ENCODE measurements around the gene HPSE.
"Not testable (repeated sequence)": the region's sequence is repeated elsewhere in the genome, so short reads cannot be mapped to it uniquely, and the experiment has no call there.

Gene HPSE

GRCh38 chr4:83288381-83288780, 46.3 kb downstream of the HPSE start:
- H3K4me1 ChIP-seq (ENCODE audit: control insufficient read depth in 2 of 2, insufficient read depth in 2 of 2, low read length in 2 of 2) = peaks cover 7 to 11% of the 10 kb centered on the region in 2 donors
- not testable (repeated sequence) for H3K36me3 ChIP-seq (ENCODE audit: control insufficient read depth in 2 of 2, insufficient read depth in 2 of 2, low read length in 2 of 2); H3K27ac ChIP-seq (ENCODE audit: low read depth in 2 of 2, low read length in 2 of 2); H3K9ac ChIP-seq (ENCODE audit: low read depth in 1 of 2, low read length in 2 of 2); H3K27me3 ChIP-seq (ENCODE audit: control insufficient read depth in 2 of 2, insufficient read depth in 2 of 2, low read length in 2 of 2); H3K4me3 ChIP-seq (ENCODE audit: low read length in 2 of 2); H3K9me3 ChIP-seq (ENCODE audit: control insufficient read depth in 2 of 2, low read length in 2 of 2)

- no peaks in the 10 kb centered on the region for H3K36me3 ChIP-seq (ENCODE audit: control insufficient read depth in 2 of 2, insufficient read depth in 2 of 2, low read length in 2 of 2)
- peaks cover 8 to 22% of the 10 kb centered on the region in 2 donors for H3K4me1 ChIP-seq (ENCODE audit: control insufficient read depth in 2 of 2, insufficient read depth in 2 of 2, low read length in 2 of 2)
- no peaks in the 10 kb centered on the region for H3K9me3 ChIP-seq (ENCODE audit: control insufficient read depth in 2 of 2, low read length in 2 of 2)
- peak overlapping the region; percentile 97 for H3K27ac ChIP-seq (ENCODE audit: low read depth in 2 of 2, low read length in 2 of 2)
- H3K4me3 ChIP-seq (ENCODE audit: low read length in 2 of 2) = peak overlapping the region; percentile 70 to 86
- peak overlapping the region; percentile 69 to 95 for H3K9ac ChIP-seq (ENCODE audit: low read depth in 1 of 2, low read length in 2 of 2)
- H3K27me3 ChIP-seq (ENCODE audit: control insufficient read depth in 2 of 2, insufficient read depth in 2 of 2, low read length in 2 of 2) = no peaks in the 10 kb centered on the region
Measured at GRCh38 chr4:83285055-83285407, 49.6 kb downstream of the HPSE start.

- peak within 1 kb of the TSS; percentile 69 to 95 for H3K9ac ChIP-seq (ENCODE audit: low read depth in 1 of 2, low read length in 2 of 2)
- H3K36me3 ChIP-seq (ENCODE audit: control insufficient read depth in 2 of 2, insufficient read depth in 2 of 2, low read length in 2 of 2) = no peaks in the 10 kb centered on the region
- peaks cover 8 to 18% of the 10 kb centered on the region in 2 donors for H3K4me1 ChIP-seq (ENCODE audit: control insufficient read depth in 2 of 2, insufficient read depth in 2 of 2, low read length in 2 of 2)
- no peaks in the 10 kb centered on the region for H3K9me3 ChIP-seq (ENCODE audit: control insufficient read depth in 2 of 2, low read length in 2 of 2)
- H3K4me3 ChIP-seq (ENCODE audit: low read length in 2 of 2) = peak within 1 kb of the TSS; percentile 70 to 86
- no peaks in the 10 kb centered on the region for H3K27me3 ChIP-seq (ENCODE audit: control insufficient read depth in 2 of 2, insufficient read depth in 2 of 2, low read length in 2 of 2)
- H3K27ac ChIP-seq (ENCODE audit: low read depth in 2 of 2, low read length in 2 of 2) = peak within 1 kb of the TSS; percentile 97
Measured at GRCh38 chr4:83284193-83285054, 50.2 kb downstream of the HPSE start, which contains the start of gene COQ2. Gene COQ2 (minus strand): TSS chr4:83284798. CDS start chr4:83284764, 34 bp downstream.

- H3K9ac ChIP-seq (ENCODE audit: low read depth in 1 of 2, low read length in 2 of 2) = no peak overlapping the region
- H3K4me1 ChIP-seq (ENCODE audit: control insufficient read depth in 2 of 2, insufficient read depth in 2 of 2, low read length in 2 of 2) = peaks cover 8 to 18% of the 10 kb centered on the region in 2 donors
- H3K27me3 ChIP-seq (ENCODE audit: control insufficient read depth in 2 of 2, insufficient read depth in 2 of 2, low read length in 2 of 2) = no peaks in the 10 kb centered on the region
- H3K27ac ChIP-seq (ENCODE audit: low read depth in 2 of 2, low read length in 2 of 2) = no peak overlapping the region
- no peaks in the 10 kb centered on the region for H3K9me3 ChIP-seq (ENCODE audit: control insufficient read depth in 2 of 2, low read length in 2 of 2)
- no peaks in the 10 kb centered on the region for H3K36me3 ChIP-seq (ENCODE audit: control insufficient read depth in 2 of 2, insufficient read depth in 2 of 2, low read length in 2 of 2)
- peak overlapping the region in 1 of 2 donors; percentile 86 for H3K4me3 ChIP-seq (ENCODE audit: low read length in 2 of 2)
Measured at GRCh38 chr4:83283181-83283580, 51.5 kb downstream of the HPSE start.

- H3K9me3 ChIP-seq (ENCODE audit: control insufficient read depth in 2 of 2, low read length in 2 of 2) = no peaks in the 10 kb centered on the region
- no peak overlapping the region for H3K4me3 ChIP-seq (ENCODE audit: low read length in 2 of 2)
- no peaks in the 10 kb centered on the region for H3K27me3 ChIP-seq (ENCODE audit: control insufficient read depth in 2 of 2, insufficient read depth in 2 of 2, low read length in 2 of 2)
- H3K27ac ChIP-seq (ENCODE audit: low read depth in 2 of 2, low read length in 2 of 2) = no peak overlapping the region
- H3K9ac ChIP-seq (ENCODE audit: low read depth in 1 of 2, low read length in 2 of 2) = no peak overlapping the region
- peaks cover 8 to 18% of the 10 kb centered on the region in 2 donors for H3K4me1 ChIP-seq (ENCODE audit: control insufficient read depth in 2 of 2, insufficient read depth in 2 of 2, low read length in 2 of 2)
- peaks cover 2% of the 10 kb centered on the region in 2 donors for H3K36me3 ChIP-seq (ENCODE audit: control insufficient read depth in 2 of 2, insufficient read depth in 2 of 2, low read length in 2 of 2)
Measured at GRCh38 chr4:83282049-83282535, 52.6 kb downstream of the HPSE start.

GRCh38 chr4:83281307-83281706, 53.3 kb downstream of the HPSE start:
- Histone ChIP-seq H3K9ac (ENCODE audit: low read depth in 1 of 2, low read length in 2 of 2) (no peak overlapping the region), H3K27ac (ENCODE audit: low read depth in 2 of 2, low read length in 2 of 2) (no peak overlapping the region), H3K4me3 (ENCODE audit: low read length in 2 of 2) (no peak overlapping the region), H3K9me3 (ENCODE audit: control insufficient read depth in 2 of 2, low read length in 2 of 2) (no peaks in the 10 kb centered on the region), H3K36me3 (ENCODE audit: control insufficient read depth in 2 of 2, insufficient read depth in 2 of 2, low read length in 2 of 2) (peaks cover 5 to 7% of the 10 kb centered on the region in 2 donors), H3K4me1 (ENCODE audit: control insufficient read depth in 2 of 2, insufficient read depth in 2 of 2, low read length in 2 of 2) (peaks cover 8 to 18% of the 10 kb centered on the region in 2 donors), H3K27me3 (ENCODE audit: control insufficient read depth in 2 of 2, insufficient read depth in 2 of 2, low read length in 2 of 2) (no peaks in the 10 kb centered on the region)

- Histone ChIP-seq H3K36me3 (ENCODE audit: control insufficient read depth in 2 of 2, insufficient read depth in 2 of 2, low read length in 2 of 2) (peaks cover 8 to 9% of the 10 kb centered on the region in 2 donors), H3K4me1 (ENCODE audit: control insufficient read depth in 2 of 2, insufficient read depth in 2 of 2, low read length in 2 of 2) (no peaks in the 10 kb centered on the region), H3K27me3 (ENCODE audit: control insufficient read depth in 2 of 2, insufficient read depth in 2 of 2, low read length in 2 of 2) (no peaks in the 10 kb centered on the region), H3K9ac (ENCODE audit: low read depth in 1 of 2, low read length in 2 of 2) (no peak overlapping the region), H3K27ac (ENCODE audit: low read depth in 2 of 2, low read length in 2 of 2) (no peak overlapping the region), H3K4me3 (ENCODE audit: low read length in 2 of 2) (no peak overlapping the region), H3K9me3 (ENCODE audit: control insufficient read depth in 2 of 2, low read length in 2 of 2) (no peaks in the 10 kb centered on the region)
Measured at GRCh38 chr4:83276299-83277040, 58.2 kb downstream of the HPSE start.

- not testable (repeated sequence) for H3K9me3 ChIP-seq (ENCODE audit: control insufficient read depth in 2 of 2, low read length in 2 of 2); H3K27me3 ChIP-seq (ENCODE audit: control insufficient read depth in 2 of 2, insufficient read depth in 2 of 2, low read length in 2 of 2); H3K27ac ChIP-seq (ENCODE audit: low read depth in 2 of 2, low read length in 2 of 2); H3K4me3 ChIP-seq (ENCODE audit: low read length in 2 of 2); H3K4me1 ChIP-seq (ENCODE audit: control insufficient read depth in 2 of 2, insufficient read depth in 2 of 2, low read length in 2 of 2); H3K9ac ChIP-seq (ENCODE audit: low read depth in 1 of 2, low read length in 2 of 2)
- peaks cover 9 to 19% of the 10 kb centered on the region in 2 donors for H3K36me3 ChIP-seq (ENCODE audit: control insufficient read depth in 2 of 2, insufficient read depth in 2 of 2, low read length in 2 of 2)
Measured at GRCh38 chr4:83273926-83274325, 60.7 kb downstream of the HPSE start.

- Histone ChIP-seq H3K27ac (ENCODE audit: low read depth in 2 of 2, low read length in 2 of 2) (no peak overlapping the region), H3K9ac (ENCODE audit: low read depth in 1 of 2, low read length in 2 of 2) (no peak overlapping the region), H3K4me3 (ENCODE audit: low read length in 2 of 2) (no peak overlapping the region), H3K9me3 (ENCODE audit: control insufficient read depth in 2 of 2, low read length in 2 of 2) (no peaks in the 10 kb centered on the region), H3K4me1 (ENCODE audit: control insufficient read depth in 2 of 2, insufficient read depth in 2 of 2, low read length in 2 of 2) (no peaks in the 10 kb centered on the region), H3K36me3 (ENCODE audit: control insufficient read depth in 2 of 2, insufficient read depth in 2 of 2, low read length in 2 of 2) (peaks cover 15 to 19% of the 10 kb centered on the region in 2 donors), H3K27me3 (ENCODE audit: control insufficient read depth in 2 of 2, insufficient read depth in 2 of 2, low read length in 2 of 2) (no peaks in the 10 kb centered on the region)
Measured at GRCh38 chr4:83272900-83273299, 61.7 kb downstream of the HPSE start.

- Histone ChIP-seq H3K36me3 (ENCODE audit: control insufficient read depth in 2 of 2, insufficient read depth in 2 of 2, low read length in 2 of 2) (peaks cover 13 to 20% of the 10 kb centered on the region in 2 donors), H3K9ac (ENCODE audit: low read depth in 1 of 2, low read length in 2 of 2) (no peak overlapping the region), H3K4me3 (ENCODE audit: low read length in 2 of 2) (no peak overlapping the region), H3K27me3 (ENCODE audit: control insufficient read depth in 2 of 2, insufficient read depth in 2 of 2, low read length in 2 of 2) (no peaks in the 10 kb centered on the region), H3K4me1 (ENCODE audit: control insufficient read depth in 2 of 2, insufficient read depth in 2 of 2, low read length in 2 of 2) (no peaks in the 10 kb centered on the region), H3K27ac (ENCODE audit: low read depth in 2 of 2, low read length in 2 of 2) (no peak overlapping the region), H3K9me3 (ENCODE audit: control insufficient read depth in 2 of 2, low read length in 2 of 2) (no peaks in the 10 kb centered on the region)
Measured at GRCh38 chr4:83269256-83269655, 65.4 kb downstream of the HPSE start.
